T-cell (primary cell): ENCODE results near the gene BUB1B. TPM values are rescaled to one million over a fixed set of nuclear protein-coding genes. Genes with fewer than 3 reads are reported as not detected.

Experiments used
- total RNA-seq, 35 experiments: library from RNA in 6 of 35; stranded (reverse) in 6 of 35; fragments of 120-200 nt in 1 of 35; gene quantifications; one replicate each; pipeline versions ENCODE4 v1.2.1 to v1.2.4 and lab custom pipeline; 2013 to 2026

BUB1B gene
- total RNA-seq, 5 donors from 2014 or later (not counting 1 experiment from before 2014, with no cell fraction given): 0.79 to 2.2 (median 1.9) TPM

Other genes starting within 250 kb of the BUB1B start
- gene GPR176, start 240.8 kb upstream of the BUB1B start, total RNA-seq: under 1 TPM in 2 of 5 donors, not detected in 3; 0.15 to 0.30 TPM
- gene EIF2AK4, start 227.0 kb upstream of the BUB1B start, total RNA-seq: 10 to 100 TPM; 12.1 to 17.3 (median 14.5) TPM
- 100 to 1,000 TPM; 115 to 128 (median 119) TPM for gene SRP14, start 121.9 kb upstream of the BUB1B start, total RNA-seq
- 10 to 100 TPM in 3 of 5 donors, 1 to 10 TPM in 2; 6.6 to 46.7 (median 42.4) TPM for gene BMF, start 52.2 kb upstream of the BUB1B start, total RNA-seq
- gene PAK6, start 78.0 kb downstream of the BUB1B start, total RNA-seq: 1 to 10 TPM in 2 of 5 donors, under 1 TPM in 1, not detected in 2; 0.28 to 2.1 (median 1.4) TPM
- gene ANKRD63, start 122.0 kb downstream of the BUB1B start, total RNA-seq: under 1 TPM in 2 of 5 donors, not detected in 3; 0.23 to 0.38 TPM
- 100 to 1,000 TPM; 242 to 293 (median 245) TPM for gene PLCB2, start 146.9 kb downstream of the BUB1B start, total RNA-seq
- 10 to 100 TPM in 1 of 5 donors, 1 to 10 TPM in 4; 5.5 to 10.9 (median 6.4) TPM for gene INAFM2, start 162.6 kb downstream of the BUB1B start, total RNA-seq
- gene CCDC9B, start 179.9 kb downstream of the BUB1B start, total RNA-seq: 1 to 10 TPM in 4 of 5 donors, under 1 TPM in 1; 0.80 to 2.2 (median 1.7) TPM
- under 1 TPM in 1 of 5 donors, not detected in 4; 0.70 TPM for gene PHGR1, start 190.0 kb downstream of the BUB1B start, total RNA-seq
- gene DISP2, start 197.2 kb downstream of the BUB1B start, total RNA-seq: 1 to 10 TPM in 1 of 5 donors, under 1 TPM in 4; 0.03 to 1.4 (median 0.18) TPM
- 1 to 10 TPM; 3.8 to 8.0 (median 6.2) TPM for gene KNSTRN, start 221.7 kb downstream of the BUB1B start, total RNA-seq
- 10 to 100 TPM; 52.3 to 89.8 (median 81.4) TPM for gene IVD, start 244.7 kb downstream of the BUB1B start, total RNA-seq